ENCODE results near the gene SEPTIN1. TPM values are rescaled to one million over a fixed set of nuclear protein-coding genes. Genes with fewer than 3 reads are reported as not detected.

Gene SEPTIN1
- total and polyA plus RNA-seq, 2 of the 13 experiments (the other 11 are each of a cell fraction or from before 2014, with no cell fraction given): 0.18 to 0.67 TPM

- TF ChIP-seq ARID5B (CRISPR knock-in tag; IDR thresholded peaks at IDR 0.05) (no peak), CREB1 (IDR thresholded peaks at IDR 0.05) (no peak), CREB1 (CRISPR knock-in tag; IDR thresholded peaks at IDR 0.05) (no peak), CEBPG (CRISPR knock-in tag; IDR thresholded peaks at IDR 0.05) (no peak), ZKSCAN8 (CRISPR knock-in tag; IDR thresholded peaks at IDR 0.05; ENCODE audit: borderline replicate concordance) (no peak), GATA4 (IDR thresholded peaks at IDR 0.05; ENCODE audit: borderline replicate concordance, low read depth) (no peak), GPN1 (CRISPR knock-in tag; IDR thresholded peaks at IDR 0.05; ENCODE audit: borderline replicate concordance) (no peak), ATF6 (CRISPR knock-in tag; conservative IDR thresholded peaks at IDR 0.05) (no peak), ZNF232 (CRISPR knock-in tag; IDR thresholded peaks at IDR 0.05; ENCODE audit: borderline replicate concordance) (no peak; the same call in 1 of the 2 replicates), ZMYM4 (CRISPR knock-in tag; IDR thresholded peaks at IDR 0.05) (0 out of 2 replicates have a peak, but pooled peaks have one; percentile 20), ETV6 (CRISPR knock-in tag; conservative IDR thresholded peaks at IDR 0.05) (no peak), ZNF512 (CRISPR knock-in tag; IDR thresholded peaks at IDR 0.05) (0 out of 2 replicates have a peak, but pooled peaks have one; percentile 19), ZNF513 (CRISPR knock-in tag; conservative IDR thresholded peaks at IDR 0.05) (no peak), PATZ1 (CRISPR knock-in tag; IDR thresholded peaks at IDR 0.05) (peak; percentile 90), JDP2 (CRISPR knock-in tag; IDR thresholded peaks at IDR 0.05; ENCODE audit: borderline replicate concordance) (no peak), ZNF138 (CRISPR knock-in tag; IDR thresholded peaks at IDR 0.05; ENCODE audit: low read depth) (no peak), FOXA1 (IDR thresholded peaks at IDR 0.05) (no peak), FOXA1 (CRISPR knock-in tag; IDR thresholded peaks at IDR 0.05) (no peak), KLF13 (CRISPR knock-in tag; IDR thresholded peaks at IDR 0.05) (0 out of 2 replicates have a peak, but pooled peaks have one; percentile 76), ZNF563 (CRISPR knock-in tag; IDR thresholded peaks at IDR 0.05) (no peak)
These were observed 13.7 kb upstream of the SEPTIN1 start (continued) for GRCh38 chr16:30395992-30396585.
